HepG2 (cell line): ENCODE results near the gene ABCA4. TPM values are rescaled to one million over a fixed set of nuclear protein-coding genes. Genes with fewer than 3 reads are reported as not detected.

Source experiments
- CEBPG ChIP-seq: IDR thresholded peaks from 2 replicates; pipeline ENCODE4 v1.6.1; 2016
- CSRNP1 ChIP-seq: sonication (generic); formaldehyde crosslinking; IDR thresholded peaks from 2 replicates; pipeline ENCODE4 v1.8.1; 2023; ENCODE audit warnings: mild to moderate bottlenecking, missing genetic modification reagents
- DPF2 ChIP-seq: sonication (generic); formaldehyde crosslinking; IDR thresholded peaks from 2 replicates; pipeline ENCODE4 v1.4.0; 2020; ENCODE audit warnings: mild to moderate bottlenecking, low read depth, missing genetic modification reagents, borderline replicate concordance
- GATAD1 ChIP-seq: IDR thresholded peaks from 2 replicates; pipeline ENCODE4 v1.6.1; 2016; ENCODE audit warnings: missing genetic modification reagents, missing compliant biosample characterization
- GPBP1L1 ChIP-seq: sonication (generic); formaldehyde crosslinking; IDR thresholded peaks from 2 replicates; pipeline ENCODE4 v1.5.0; 2020; ENCODE audit warnings: mild to moderate bottlenecking, missing genetic modification reagents
- HMG20A ChIP-seq: IDR thresholded peaks from 2 replicates; pipeline ENCODE4 v1.6.1; 2016; ENCODE audit warnings: borderline replicate concordance
- KLF12 ChIP-seq: sonication (generic); formaldehyde crosslinking; IDR thresholded peaks from 2 replicates; pipeline ENCODE4 v1.4.0; 2020; ENCODE audit warnings: missing genetic modification reagents, borderline replicate concordance
- KMT2A ChIP-seq: sonication (generic); formaldehyde crosslinking; IDR thresholded peaks from 2 replicates; pipeline ENCODE4 v1.4.0; 2020; ENCODE audit warnings: missing genetic modification reagents
- NFYB ChIP-seq: sonication (generic); formaldehyde crosslinking; IDR thresholded peaks from 2 replicates; pipeline ENCODE4 v1.4.0; 2020; ENCODE audit warnings: missing genetic modification reagents
- NFYC ChIP-seq: IDR thresholded peaks from 2 replicates; pipeline ENCODE4 v1.6.1; 2016; ENCODE audit warnings: missing genetic modification reagents, missing compliant biosample characterization
- NR2F2 ChIP-seq: IDR thresholded peaks from 2 replicates; pipeline ENCODE4 v1.6.1; 2012; ENCODE audit warnings: low read depth, inconsistent platforms, borderline replicate concordance
- SOX5 ChIP-seq: IDR thresholded peaks from 2 replicates; pipeline ENCODE4 v1.6.1; 2016; ENCODE audit warnings: borderline replicate concordance
- TBX2 ChIP-seq: sonication (generic); formaldehyde crosslinking; IDR thresholded peaks from 2 replicates; pipeline ENCODE4 v1.5.0; 2020; ENCODE audit warnings: missing genetic modification reagents, mild to moderate bottlenecking, borderline replicate concordance
- TEAD3 ChIP-seq: optimal IDR thresholded peaks from 2 replicates; pipeline ENCODE3; 2016; ENCODE audit warnings: borderline replicate concordance
- ZBTB7B ChIP-seq: sonication (generic); formaldehyde crosslinking; IDR thresholded peaks from 2 replicates; pipeline ENCODE4 v1.4.0; 2020; ENCODE audit warnings: missing genetic modification reagents
- ZFP82 ChIP-seq: sonication (generic); formaldehyde crosslinking; IDR thresholded peaks from 2 replicates; pipeline ENCODE4 v1.5.1; 2020; ENCODE audit warnings: mild to moderate bottlenecking, missing genetic modification reagents, borderline replicate concordance
- ZNF17 ChIP-seq: sonication (generic); formaldehyde crosslinking; IDR thresholded peaks from 2 replicates; pipeline ENCODE4 v1.5.0; 2020; ENCODE audit warnings: mild to moderate bottlenecking, missing genetic modification reagents
- ZNF205 ChIP-seq: IDR thresholded peaks from 2 replicates; pipeline ENCODE4 v1.6.1; 2018; ENCODE audit warnings: missing biosample characterization, missing genetic modification reagents
- ZNF704 ChIP-seq: sonication (generic); formaldehyde crosslinking; IDR thresholded peaks from 2 replicates; pipeline ENCODE4 v1.8.1; 2023; ENCODE audit warnings: mild to moderate bottlenecking, inconsistent platforms, moderate library complexity, missing genetic modification reagents, borderline replicate concordance
- polyA plus RNA-seq, 8 experiments: library from polyadenylated mRNA; depleted of rRNA in 3 of 8; stranded (reverse) in 7 of 8; unstranded in 1 of 8; fragments of >200 nt; fragmentation: Illumina TruSeq in 4 of 8; extraction: Trizol in 4 of 8; gene quantifications; 2 replicates each; pipeline versions ENCODE4 v1.2.1 to v1.2.3, GENCODE V29; 2011 to 2016; ENCODE audit warnings: low read depth in 4 of 8, missing spikeins in 1 of 8, mixed read lengths in 1 of 8; ENCODE audit not compliant: insufficient read depth in 1 of 8
- total RNA-seq, 5 experiments: library from RNA; depleted of rRNA; stranded (reverse); fragments of >200 nt; fragmentation: Illumina TruSeq; extraction: Trizol; gene quantifications; 2 replicates each; pipeline ENCODE4 v1.2.3, GENCODE V29; 2016; ENCODE audit warnings: low read depth in 1 of 5
- TF ChIP-seq, protein P1 (sequence below): sonication (generic); formaldehyde crosslinking; IDR thresholded peaks from 2 replicates; pipeline ENCODE4 v1.4.0; 2020; ENCODE audit warnings: missing genetic modification reagents, mild to moderate bottlenecking, borderline replicate concordance

ABCA4 gene
- total and polyA plus RNA-seq, 2 of the 13 experiments (the other 11 are each of a cell fraction or from before 2014, with no cell fraction given): 0.24 to 0.67 TPM

DNA sequence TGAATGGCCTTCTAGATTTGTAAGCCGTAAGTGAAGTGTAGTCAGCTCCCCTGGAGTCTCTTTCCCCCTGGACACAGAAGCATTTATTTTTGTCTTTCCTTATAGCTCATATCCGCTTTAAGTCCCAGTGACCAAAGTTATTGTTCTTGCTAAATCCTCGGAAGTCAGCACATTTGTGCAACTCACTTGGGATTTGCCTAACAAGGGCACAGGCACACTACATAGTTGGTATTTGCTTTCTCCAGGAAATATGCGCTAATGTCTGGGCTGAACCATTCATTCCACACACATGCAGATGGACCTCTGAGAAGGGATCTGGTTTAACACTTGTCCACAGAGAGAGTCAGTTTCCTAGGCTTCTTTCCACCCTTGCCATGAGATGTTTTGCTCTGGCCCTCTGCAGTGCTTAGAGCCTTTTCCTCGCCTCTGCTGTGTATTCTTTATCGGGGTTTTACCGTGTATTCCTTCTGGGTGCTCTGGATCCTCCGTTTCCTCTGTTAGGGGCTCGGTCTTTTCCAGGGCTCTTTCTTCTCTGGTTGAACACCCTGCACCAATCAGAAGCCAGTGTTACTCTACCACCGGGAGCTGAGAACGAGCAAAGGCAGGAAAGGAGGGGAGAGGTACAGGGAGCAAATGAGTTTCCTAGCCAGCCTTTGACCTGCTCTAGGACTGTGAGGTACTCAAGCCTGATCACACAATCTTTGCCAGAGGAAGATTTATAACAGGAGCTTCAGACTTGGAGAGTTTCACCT is 72.4 kb downstream of the ABCA4 start (continued):
- TF ChIP-seq NFYC (CRISPR knock-in tag) (peak; percentile 48), TEAD3 (CRISPR knock-in tag) (peak; percentile 62), ZBTB7B (CRISPR knock-in tag) (0 out of 2 replicates have a peak, but pooled peaks have one; percentile 28), CEBPG (0 out of 2 replicates have a peak, but pooled peaks have one; percentile 24), ZNF205 (no peak), GATAD1 (CRISPR knock-in tag) (0 out of 2 replicates have a peak, but pooled peaks have one; percentile 19), TBX2 (CRISPR knock-in tag) (0 out of 2 replicates have a peak, but pooled peaks have one; percentile 18), NR2F2 (no peak), NFYB (CRISPR knock-in tag) (peak; percentile 67), ZFP82 (CRISPR knock-in tag) (no peak), CSRNP1 (CRISPR knock-in tag) (no peak), KLF12 (CRISPR knock-in tag) (no peak), ZNF704 (no peak), ZNF17 (no peak), DPF2 (CRISPR knock-in tag) (0 out of 2 replicates have a peak, but pooled peaks have one; percentile 8), SOX5 (CRISPR knock-in tag) (0 out of 2 replicates have a peak, but pooled peaks have one; percentile 25), KMT2A (CRISPR knock-in tag) (0 out of 2 replicates have a peak, but pooled peaks have one; percentile 44), HMG20A (CRISPR knock-in tag) (peak; percentile 23; the same call in 1 of the 2 replicates), GPBP1L1 (CRISPR knock-in tag) (no peak)
- TF ChIP-seq, protein P1, sequence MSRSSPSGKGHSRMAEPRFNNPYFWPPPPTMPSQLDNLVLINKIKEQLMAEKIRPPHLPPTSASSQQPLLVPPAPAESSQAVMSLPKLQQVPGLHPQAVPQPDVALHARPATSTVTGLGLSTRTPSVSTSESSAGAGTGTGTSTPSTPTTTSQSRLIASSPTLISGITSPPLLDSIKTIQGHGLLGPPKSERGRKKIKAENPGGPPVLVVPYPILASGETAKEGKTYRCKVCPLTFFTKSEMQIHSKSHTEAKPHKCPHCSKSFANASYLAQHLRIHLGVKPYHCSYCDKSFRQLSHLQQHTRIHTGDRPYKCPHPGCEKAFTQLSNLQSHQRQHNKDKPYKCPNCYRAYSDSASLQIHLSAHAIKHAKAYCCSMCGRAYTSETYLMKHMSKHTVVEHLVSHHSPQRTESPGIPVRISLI (CRISPR knock-in tag): no peak
